ENCODE results near the gene CCDC170. TPM values are rescaled to one million over a fixed set of nuclear protein-coding genes. Genes with fewer than 3 reads are reported as not detected.

The CCDC170 gene
- total RNA-seq, 1 donor from 2014 or later = 4.1 TPM

DNA sequence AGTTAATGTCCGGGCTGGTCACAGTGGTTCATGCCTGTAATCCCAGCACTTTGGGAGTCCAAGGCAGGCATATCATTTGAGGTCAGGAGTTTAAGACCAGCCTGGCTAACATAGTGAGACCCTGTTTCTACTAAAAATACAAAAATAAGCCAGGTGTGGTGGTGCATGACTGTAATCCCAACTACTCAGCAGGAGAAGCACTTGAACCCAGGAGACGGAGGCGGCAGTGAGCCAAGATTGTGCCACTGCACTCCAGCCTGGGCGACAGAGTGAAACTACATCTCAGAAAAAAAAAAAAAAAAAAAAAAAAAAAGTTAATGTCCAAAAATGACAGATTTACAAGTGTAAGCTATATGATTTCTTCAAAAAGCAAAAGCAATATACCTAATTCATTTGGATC is 124.9 kb downstream of the CCDC170 start:
- no peak for DNase-seq

DNA sequence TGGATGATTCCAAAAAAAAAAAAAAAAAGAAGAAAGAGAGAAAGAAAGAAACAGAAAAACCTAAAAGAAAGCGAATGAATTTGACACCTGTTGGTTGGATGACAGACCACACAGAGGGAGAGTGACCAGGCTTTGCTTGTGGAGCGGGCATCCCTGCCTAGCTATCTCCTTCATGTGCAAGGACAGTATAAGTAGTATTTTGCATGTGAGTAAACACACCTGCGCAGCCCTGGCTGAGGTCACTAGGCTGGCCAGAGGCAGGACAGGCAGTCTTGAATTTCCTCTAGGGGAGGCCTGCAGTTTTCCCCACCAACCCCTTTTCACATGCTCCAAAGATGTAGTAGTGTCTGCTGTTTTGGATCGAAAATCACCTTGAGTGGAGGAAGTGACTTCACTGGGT is 126.4 kb downstream of the CCDC170 start:
- DNase-seq = no peak

DNA sequence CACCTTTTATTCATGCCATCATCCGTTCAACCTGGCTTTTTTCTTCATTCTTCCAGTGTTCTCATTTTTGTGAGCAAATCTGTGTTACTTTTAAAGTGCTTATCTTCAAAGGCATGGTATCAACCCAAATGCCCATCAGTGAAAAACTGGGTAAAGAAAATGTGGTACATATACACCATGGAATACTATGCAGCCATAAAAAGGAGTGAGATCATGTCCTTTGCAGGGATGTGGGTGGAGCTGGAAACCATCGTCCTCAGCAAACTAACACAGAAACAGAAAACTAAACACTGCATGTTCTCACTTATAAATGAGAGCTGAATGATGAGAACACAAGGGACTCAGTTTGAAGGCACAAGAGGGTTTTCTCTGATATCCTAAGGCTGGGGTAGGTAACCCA is 130.3 kb downstream of the CCDC170 start:
- no peak for DNase-seq

DNA sequence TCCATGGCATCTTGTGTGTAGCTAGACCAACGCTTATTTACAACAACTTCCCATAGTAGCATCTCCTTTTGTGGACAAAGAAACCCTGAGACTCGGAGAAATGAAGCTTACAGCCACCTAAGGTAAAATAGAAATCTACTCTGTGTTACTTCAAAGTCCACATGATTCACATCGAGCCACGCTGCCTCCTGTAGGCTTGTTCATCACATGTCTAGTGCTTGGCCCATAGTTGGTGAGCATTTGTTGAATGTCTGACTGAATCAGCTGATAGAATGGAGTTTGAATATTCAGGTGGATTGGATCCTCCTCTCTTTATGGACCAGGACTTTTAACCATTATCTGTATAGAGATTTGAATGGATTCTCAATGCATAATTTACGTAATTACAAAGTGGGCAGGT is 130.7 kb downstream of the CCDC170 start:
- DNase-seq = no peak

- DNase-seq = no peak
Observed at GRCh38 chr6:151624900-151625536, 131.2 kb downstream of the CCDC170 start.

- no peak for DNase-seq
Observed at GRCh38 chr6:151627689-151628444, 134.1 kb downstream of the CCDC170 start.

DNA sequence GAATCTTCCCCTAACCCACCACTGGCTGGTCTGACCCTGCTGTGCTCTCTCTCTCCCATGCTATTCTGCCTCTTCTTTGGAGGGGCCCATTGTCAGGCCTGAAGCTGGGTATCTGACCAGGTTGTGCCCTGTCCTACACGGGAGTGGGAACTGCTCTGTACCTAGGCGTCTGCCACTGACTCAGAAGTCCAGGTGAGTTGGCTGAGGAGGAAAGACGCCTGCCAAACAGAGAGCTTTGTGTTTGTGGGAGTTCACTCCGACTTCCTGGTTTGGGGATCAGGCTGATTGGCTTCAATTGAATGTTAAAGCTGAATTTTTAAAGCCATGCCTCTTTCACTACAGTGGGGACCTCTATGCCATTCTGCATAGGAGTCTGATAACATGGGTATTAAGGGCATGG is 136.0 kb downstream of the CCDC170 start:
- no peak for DNase-seq

DNA sequence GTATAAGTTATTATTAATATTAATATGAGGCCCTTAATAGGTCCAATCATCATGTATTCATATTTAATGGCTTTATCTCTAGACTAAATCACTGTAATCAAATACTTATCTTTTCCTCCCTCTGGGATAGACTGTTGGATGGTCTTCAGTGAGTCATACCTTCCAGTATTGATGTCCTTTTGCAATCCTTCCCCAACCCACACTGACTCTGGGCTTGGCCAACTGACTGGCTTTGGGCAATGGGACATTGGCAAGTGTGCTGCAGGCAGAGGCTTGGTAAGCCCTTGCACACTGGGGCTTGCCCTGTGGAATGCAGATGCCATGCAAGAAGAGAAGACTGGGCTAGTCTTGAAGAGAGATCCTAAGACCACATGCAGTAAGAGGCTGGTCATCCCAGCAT is 136.6 kb downstream of the CCDC170 start:
- DNase-seq = no peak

GRCh38 chr6:151630991-151631655 is 137.3 kb downstream of the CCDC170 start:
- DNase-seq = peak; percentile 0

DNA sequence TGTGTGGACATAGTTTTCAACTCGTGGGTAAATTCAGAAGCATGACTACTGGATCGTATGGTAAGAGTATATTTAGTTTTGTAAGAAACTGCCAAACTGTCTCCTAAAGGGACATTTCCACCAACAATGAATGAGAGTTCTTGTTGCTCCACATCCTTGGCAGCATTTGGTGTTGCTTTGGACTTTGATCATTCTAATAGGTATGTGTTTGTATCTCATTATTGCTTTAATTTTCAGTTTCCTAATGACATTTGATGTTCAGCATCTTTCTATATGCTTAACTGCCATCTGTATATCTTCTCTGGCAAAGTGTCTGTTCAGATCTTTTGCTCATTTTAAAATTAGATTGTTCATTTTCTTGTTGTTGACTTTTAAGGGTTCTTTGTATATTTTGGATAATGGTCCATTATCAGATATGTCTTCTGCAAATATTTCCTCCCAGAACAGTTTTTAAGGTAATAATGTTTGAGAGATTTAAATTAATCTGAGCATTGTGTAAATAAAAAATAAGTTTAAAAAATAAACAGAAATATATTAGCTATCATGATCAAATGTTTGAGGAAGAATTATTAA is 138.7 kb downstream of the CCDC170 start:
- DNase-seq = no peak

GRCh38 chr6:151633526-151634335 is 139.9 kb downstream of the CCDC170 start:
- no peak for DNase-seq

DNA sequence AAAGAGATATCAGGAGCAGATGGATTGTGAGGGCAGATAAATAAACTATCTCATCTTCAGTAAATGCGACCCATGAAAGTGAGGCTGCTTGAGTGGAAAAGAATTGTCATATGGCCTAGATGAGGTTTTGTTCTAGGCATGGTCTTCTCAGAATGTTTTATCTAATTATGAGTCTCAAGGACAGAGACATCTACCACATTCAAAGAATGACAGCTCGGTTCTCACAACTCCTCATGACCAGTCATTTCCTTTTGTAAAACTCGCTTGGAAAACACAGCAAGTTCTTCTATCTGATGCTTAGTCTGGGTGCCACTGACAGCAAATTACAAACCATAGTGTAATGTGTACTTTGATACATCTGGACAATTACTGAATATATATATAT is 140.5 kb downstream of the CCDC170 start:
- DNase-seq = no peak

DNA sequence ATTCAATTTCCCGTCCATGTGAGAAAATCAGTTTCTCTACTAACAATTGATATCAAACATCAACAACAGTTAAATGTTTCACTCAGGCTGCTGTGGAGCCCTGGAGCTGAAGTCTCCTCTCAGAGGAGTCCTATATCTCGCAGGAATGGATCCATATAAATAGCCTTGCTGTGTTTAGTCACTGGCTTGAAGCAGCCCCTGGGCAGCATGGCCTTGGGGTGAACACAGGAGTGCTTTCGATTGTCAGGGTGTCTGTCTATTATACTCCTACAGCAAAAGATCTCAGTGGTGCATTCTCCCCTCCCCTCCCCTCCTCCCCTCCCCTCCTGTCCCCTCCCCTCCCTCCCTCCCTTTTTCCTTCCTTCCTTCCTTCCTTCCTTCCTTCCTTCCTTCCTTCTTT is 141.9 kb downstream of the CCDC170 start:
- DNase-seq = no peak

- DNase-seq = no peak
Observed at GRCh38 chr6:151637814-151638213, 144.0 kb downstream of the CCDC170 start.

GRCh38 chr6:151639750-151640149 is 145.9 kb downstream of the CCDC170 start:
- no peak for DNase-seq

GRCh38 chr6:151641028-151641427 is 147.2 kb downstream of the CCDC170 start:
- DNase-seq = no peak

GRCh38 chr6:151647976-151648639 is 154.3 kb downstream of the CCDC170 start:
- DNase-seq = no peak

DNA sequence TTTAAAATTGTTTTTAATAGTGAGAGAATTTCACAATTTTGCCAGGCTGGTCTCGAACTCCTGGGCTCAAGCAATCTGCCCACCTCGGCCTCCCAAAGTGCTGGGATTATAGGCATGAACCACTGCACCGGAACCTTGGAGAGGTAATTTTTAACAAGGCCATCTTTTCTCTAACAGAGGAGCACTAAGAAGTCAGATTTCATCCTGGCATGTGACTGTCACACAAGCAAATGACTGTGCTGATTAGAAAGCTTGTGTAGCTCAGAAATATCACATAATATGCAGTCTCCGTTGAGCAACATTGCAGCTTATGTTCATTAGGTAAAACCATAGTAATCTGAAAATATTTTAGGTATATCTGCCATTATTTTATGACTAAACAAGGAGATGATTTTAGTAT is 156.0 kb downstream of the CCDC170 start:
- no peak for DNase-seq

DNA sequence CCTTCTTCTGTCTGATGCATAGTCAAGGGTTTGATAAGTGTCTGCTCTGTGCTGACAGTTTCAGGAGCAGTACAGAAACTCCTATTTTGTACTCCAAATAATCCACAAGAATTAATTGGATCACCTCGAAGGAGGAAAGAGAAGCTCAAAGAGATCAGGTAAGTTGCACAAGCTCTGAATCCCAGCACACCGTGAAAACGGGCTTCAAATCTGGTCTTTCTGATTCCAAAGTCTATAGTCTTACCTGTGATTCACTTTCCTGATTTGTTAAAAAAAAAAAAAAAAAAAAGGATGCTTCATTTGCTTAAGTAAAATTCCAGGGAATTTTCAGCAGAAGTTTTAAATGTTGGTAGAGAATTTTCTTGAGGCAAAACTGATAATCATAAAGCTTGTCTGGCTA is 157.8 kb downstream of the CCDC170 start:
- DNase-seq = no peak

- DNase-seq = no peak
Observed at GRCh38 chr6:151652325-151652724, 158.5 kb downstream of the CCDC170 start.

- DNase-seq = no peak
Observed at GRCh38 chr6:151655099-151655498, 161.3 kb downstream of the CCDC170 start.

DNA sequence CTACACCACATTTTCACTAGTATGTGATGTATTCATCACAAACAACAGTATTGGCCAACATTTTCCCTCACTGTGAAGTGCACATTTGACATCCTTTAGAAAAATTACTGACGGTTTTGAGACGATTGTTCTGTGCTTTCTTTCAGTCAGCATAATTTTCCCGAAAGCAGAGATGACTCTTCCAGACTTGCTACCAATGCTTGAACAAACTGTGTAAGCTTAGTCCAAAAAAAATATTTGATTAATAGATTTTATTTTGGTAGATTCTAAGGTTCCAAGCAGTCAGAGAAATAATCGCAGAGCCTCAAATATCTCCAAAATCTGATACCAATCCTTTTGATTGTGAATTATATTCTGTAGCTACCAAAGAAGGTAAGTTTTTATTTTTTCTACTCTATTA is 162.6 kb downstream of the CCDC170 start:
- no peak for DNase-seq

All from tongue (tissue), 2 donors.